WTC11 (cell line): ENCODE data around the gene RPP14. TPM values are rescaled to one million over a fixed set of nuclear protein-coding genes. Genes with fewer than 3 reads are reported as not detected.
A peak's percentile ranks its signal among the peaks of the same experiment; 100 is the strongest.

Experiments used
- ATAC-seq: fragments of 200-7000 bp; cut with Tn5 transposase; 2 replicates; pipeline ENCODE4 v1.10.0; 2021; ENCODE audit warnings: mild to moderate bottlenecking, moderate library complexity
- CTCF ChIA-PET: fragments of 300-600 bp; sonication (Branson Sonifier 250); formaldehyde crosslinking; loops from one replicate; lab custom pipeline; 2021; ENCODE audit warnings: antibody characterized with exemption; lab: Charles Lee
- POLR2A ChIA-PET: fragments of 350-600 bp; sonication (Branson Sonifier 250); formaldehyde crosslinking; loops from one replicate; lab custom pipeline; 2021; ENCODE audit warnings: antibody characterized with exemption; lab: Charles Lee
- DNase-seq: peaks from one replicate; pipeline ENCODE4 v3.0.0; 2021; ENCODE audit warnings: low spot score
- H3K27ac Mint-ChIP-seq: 2 replicates; pipeline ENCODE4 v1.8.0; 2021; ENCODE audit warnings: mixed read lengths
- H3K27me3 Mint-ChIP-seq: 2 replicates; pipeline ENCODE4 v1.8.0; 2021; ENCODE audit warnings: low read depth, mild to moderate bottlenecking, moderate library complexity, mixed read lengths
- H3K36me3 Mint-ChIP-seq: 2 replicates; pipeline ENCODE4 v1.8.0; 2021; ENCODE audit warnings: mixed read lengths
- H3K4me1 Mint-ChIP-seq: 2 replicates; pipeline ENCODE4 v1.8.0; 2022; ENCODE audit warnings: mixed read lengths
- H3K4me3 Mint-ChIP-seq: 2 replicates; pipeline ENCODE4 v1.8.0; 2021; ENCODE audit warnings: mild to moderate bottlenecking, moderate library complexity, mixed read lengths
- H3K9me3 Mint-ChIP-seq: 2 replicates; pipeline ENCODE4 v1.8.0; 2021; ENCODE audit warnings: mixed read lengths
- AFF4 ChIP-seq: sonication (generic); formaldehyde crosslinking; IDR thresholded peaks from 2 replicates; pipeline ENCODE4 v1.8.1; 2023; ENCODE audit warnings: mild to moderate bottlenecking, missing genetic modification reagents, borderline replicate concordance
- ATF6 ChIP-seq: sonication (generic); formaldehyde crosslinking; IDR thresholded peaks from 2 replicates; pipeline ENCODE4 v1.8.1; 2023; ENCODE audit warnings: mild to moderate bottlenecking, missing genetic modification reagents
- ERG ChIP-seq: fragments of 250-450 bp; sonication (Bioruptor Pico); IDR thresholded peaks from 2 replicates; pipeline ENCODE4 v1.8.0; 2021; ENCODE audit warnings: mild to moderate bottlenecking
- FOXP4 ChIP-seq: sonication (generic); formaldehyde crosslinking; IDR thresholded peaks from 2 replicates; pipeline ENCODE4 v1.8.0; 2022; ENCODE audit warnings: mild to moderate bottlenecking, missing genetic modification reagents
- HMGXB4 ChIP-seq: sonication (generic); formaldehyde crosslinking; IDR thresholded peaks from 2 replicates; pipeline ENCODE4 v1.8.1; 2023; ENCODE audit warnings: mild to moderate bottlenecking, moderate library complexity, missing genetic modification reagents
- JAZF1 ChIP-seq: fragments of 250-450 bp; sonication (Bioruptor Pico); IDR thresholded peaks from 2 replicates; pipeline ENCODE4 v1.9.0; 2021; ENCODE audit warnings: moderate library complexity, mild to moderate bottlenecking, inconsistent platforms
- KAT7 ChIP-seq: sonication (generic); formaldehyde crosslinking; IDR thresholded peaks from 2 replicates; pipeline ENCODE4 v1.8.1; 2023; ENCODE audit warnings: missing genetic modification reagents, mild to moderate bottlenecking, borderline replicate concordance
- MAX ChIP-seq: sonication (generic); formaldehyde crosslinking; IDR thresholded peaks from 2 replicates; pipeline ENCODE4 v1.8.0; 2022; ENCODE audit warnings: mild to moderate bottlenecking, missing genetic modification reagents
- NFATC4 ChIP-seq: fragments of 250-450 bp; sonication (Bioruptor Pico); IDR thresholded peaks from 2 replicates; pipeline ENCODE4 v1.9.0; 2021; ENCODE audit warnings: mild to moderate bottlenecking
- SOX15 ChIP-seq: fragments of 250-450 bp; sonication (Bioruptor Pico); IDR thresholded peaks from 2 replicates; pipeline ENCODE4 v1.9.0; 2021; ENCODE audit warnings: mild to moderate bottlenecking
- STAT6 ChIP-seq: sonication (generic); formaldehyde crosslinking; conservative IDR thresholded peaks from 2 replicates; pipeline ENCODE4 v1.8.1; 2023; ENCODE audit warnings: mild to moderate bottlenecking, low read depth, missing genetic modification reagents, moderate library complexity
- TCF7 ChIP-seq: sonication (generic); formaldehyde crosslinking; IDR thresholded peaks from 2 replicates; pipeline ENCODE4 v1.8.0; 2022; ENCODE audit warnings: mild to moderate bottlenecking, low read depth, missing genetic modification reagents, moderate library complexity
- ZNF232 ChIP-seq: sonication (generic); formaldehyde crosslinking; IDR thresholded peaks from 2 replicates; pipeline ENCODE4 v1.8.0; 2022; ENCODE audit warnings: mild to moderate bottlenecking, missing genetic modification reagents
- ZNF281 ChIP-seq: sonication (generic); formaldehyde crosslinking; IDR thresholded peaks from 2 replicates; pipeline ENCODE4 v1.8.0; 2023; ENCODE audit warnings: mild to moderate bottlenecking, missing genetic modification reagents
- ZNF317 ChIP-seq: sonication (generic); formaldehyde crosslinking; IDR thresholded peaks from 2 replicates; pipeline ENCODE4 v1.8.1; 2023; ENCODE audit warnings: low read depth, mild to moderate bottlenecking, moderate library complexity, missing genetic modification reagents, borderline replicate concordance
- total RNA-seq: library from RNA; stranded (reverse); gene quantifications from 3 replicates; pipeline ENCODE4 v1.2.3, GENCODE V29; 2021

RPP14 gene
- total RNA-seq, 1 experiment from 2014 or later = 17.9 TPM

GRCh38 chr3:58324391-58325390 is 18.6 kb downstream of the RPP14 start:
- TF ChIP-seq JAZF1 (CRISPR knock-in tag) (no peak), ERG (no peak), ZNF232 (CRISPR knock-in tag) (no peak), NFATC4 (CRISPR knock-in tag) (no peak), AFF4 (CRISPR knock-in tag) (no peak), HMGXB4 (no peak), MAX (no peak), ZNF317 (no peak), ATF6 (CRISPR knock-in tag) (no peak), FOXP4 (CRISPR knock-in tag) (no peak)
- POLR2A ChIA-PET = no interaction called here
- CTCF ChIA-PET = interaction anchor here (1.0 to 3.1 kb wide), 5 partner anchors 19 to 207 kb away, joined by 3 to 17 read pairs (median 4); partner anchors contain the start of genes HTD2 and RPP14
- Mint-ChIP-seq H3K27me3 (no peaks in the 10 kb centered on the region), H3K27ac (peak overlapping the region; percentile 23; the same call in 1 of the 2 replicates), H3K9me3 (no peaks in the 10 kb centered on the region), H3K36me3 (no peaks in the 10 kb centered on the region), H3K4me1 (peaks cover 33% of the 10 kb centered on the region), H3K4me3 (no peak overlapping the region)
- DNase-seq (no peak), ATAC-seq (no peak)

GRCh38 chr3:58325525-58325992 is 19.5 kb downstream of the RPP14 start:
- DNase-seq (no peak), ATAC-seq (no peak)
- peaks cover 3% of the 10 kb centered on the region for H3K27me3 Mint-ChIP-seq
- peaks cover 33% of the 10 kb centered on the region for H3K4me1 Mint-ChIP-seq
- no peak overlapping the region for H3K27ac Mint-ChIP-seq
- H3K9me3 Mint-ChIP-seq = no peaks in the 10 kb centered on the region
- no peak overlapping the region for H3K4me3 Mint-ChIP-seq
- CTCF ChIA-PET = interaction anchor here (1.0 to 3.1 kb wide), 7 partner anchors 20 to 305 kb away, joined by 3 to 17 read pairs (median 3); partner anchors contain the start of genes HTD2 and RPP14
- H3K36me3 Mint-ChIP-seq = no peaks in the 10 kb centered on the region
- POLR2A ChIA-PET = interaction anchor here (0.6 to 0.7 kb wide), 2 partner anchors 100 to 130 kb away, joined by 4 read pairs; no protein-coding TSS in a partner anchor
- TF ChIP-seq ZNF281 (CRISPR knock-in tag) (no peak), STAT6 (CRISPR knock-in tag) (no peak), KAT7 (no peak), SOX15 (CRISPR knock-in tag) (no peak), JAZF1 (CRISPR knock-in tag) (no peak), TCF7 (CRISPR knock-in tag) (no peak)
